Measurements from ENCODE around the gene TFF3. TPM values are rescaled to one million over a fixed set of nuclear protein-coding genes. Genes with fewer than 3 reads are reported as not detected.
"Not testable (repeated sequence)": the region's sequence is repeated elsewhere in the genome, so short reads cannot be mapped to it uniquely, and the experiment has no call there.

The TFF3 gene
- total and polyA plus RNA-seq, 5 experiments from 2014 or later: not detected

DNA sequence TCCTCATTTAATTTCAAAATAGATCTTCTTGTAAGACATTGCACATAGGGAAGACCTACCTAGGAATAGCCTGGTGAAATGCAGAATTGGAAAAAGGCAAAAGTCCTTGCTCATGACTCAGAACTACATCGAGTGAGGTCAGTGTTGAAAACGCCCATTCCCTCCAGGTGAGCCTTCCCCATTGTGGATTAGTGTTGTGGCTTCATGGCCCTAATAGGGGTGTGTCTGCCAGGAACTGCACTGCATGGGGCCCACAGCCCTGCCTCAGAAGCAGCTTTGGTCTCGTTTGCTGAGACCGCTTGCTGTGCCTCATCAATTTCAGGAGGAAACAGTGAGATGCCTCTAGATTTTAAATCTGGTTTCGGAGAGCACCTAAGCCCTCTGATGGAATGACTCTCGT lies 17.0 kb downstream of the TFF3 start:
- ATAC-seq (no peak), DNase-seq (no peak)
- Mint-ChIP-seq H3K36me3 (peaks cover 5 to 36% (median 17%) of the 10 kb centered on the region in 3 donors), H3K27ac (peak overlapping the region in 4 of 10 donors; percentile 29 to 58 (median 39)), H3K27me3 (no peaks in the 10 kb centered on the region), H3K4me1 (peaks cover 3 to 17% (median 10%) of the 10 kb centered on the region in 4 donors), H3K4me3 (no peak overlapping the region), H3K9me3 (no peaks in the 10 kb centered on the region)
- POLR2A ChIA-PET: no interaction called here

DNA sequence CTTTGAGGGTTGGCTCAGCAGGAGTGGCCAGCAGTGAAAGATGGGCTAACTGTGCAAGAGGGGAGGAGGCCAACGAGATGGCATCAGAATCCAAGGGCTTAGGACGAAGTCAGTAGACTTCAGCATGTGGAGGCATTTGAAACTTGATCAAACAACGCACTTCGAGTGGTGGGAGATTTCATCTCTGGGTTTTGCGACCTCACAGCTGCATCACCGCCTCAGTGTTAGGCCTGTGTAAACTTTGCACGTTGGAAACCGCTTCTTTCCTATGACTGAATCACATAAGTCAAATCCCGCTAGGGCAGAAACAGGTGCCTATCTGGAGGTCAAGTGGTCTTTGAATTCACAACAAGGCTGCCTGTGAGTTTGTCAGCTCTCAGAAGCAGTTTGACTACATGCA lies 17.8 kb downstream of the TFF3 start:
- Mint-ChIP-seq H3K9me3 (no peaks in the 10 kb centered on the region), H3K4me1 (peaks cover 3 to 17% (median 10%) of the 10 kb centered on the region in 4 donors), H3K27ac (peak overlapping the region in 2 of 10 donors; percentile 29 to 41), H3K27me3 (no peaks in the 10 kb centered on the region), H3K36me3 (peaks cover 5 to 36% (median 17%) of the 10 kb centered on the region in 3 donors), H3K4me3 (no peak overlapping the region)
- POLR2A ChIA-PET: no interaction called here
- ATAC-seq: no peak
- no peak for DNase-seq

DNA sequence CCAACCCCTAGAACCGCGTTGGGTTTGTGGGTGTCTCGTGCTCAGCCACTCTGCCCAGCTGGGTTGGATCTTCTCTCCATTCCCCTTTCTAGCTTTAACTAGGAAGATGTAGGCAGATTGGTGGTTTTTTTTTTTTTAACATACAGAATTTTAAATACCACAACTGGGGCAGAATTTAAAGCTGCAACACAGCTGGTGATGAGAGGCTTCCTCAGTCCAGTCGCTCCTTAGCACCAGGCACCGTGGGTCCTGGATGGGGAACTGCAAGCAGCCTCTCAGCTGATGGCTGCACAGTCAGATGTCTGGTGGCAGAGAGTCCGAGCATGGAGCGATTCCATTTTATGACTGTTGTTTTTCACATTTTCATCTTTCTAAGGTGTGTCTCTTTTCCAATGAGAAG lies 18.7 kb downstream of the TFF3 start:
- peaks cover 5 to 38% (median 17%) of the 10 kb centered on the region in 3 donors for H3K36me3 Mint-ChIP-seq
- no peak overlapping the region for H3K4me3 Mint-ChIP-seq
- no peaks in the 10 kb centered on the region for H3K9me3 Mint-ChIP-seq
- POLR2A ChIA-PET: interaction anchor here (0.6 to 0.7 kb wide), 2 partner anchors 487 to 665 kb away, joined by 3 read pairs; no protein-coding TSS in a partner anchor
- no peak for ATAC-seq
- H3K27ac Mint-ChIP-seq: peak overlapping the region in 2 of 10 donors; percentile 7 to 41
- H3K27me3 Mint-ChIP-seq: no peaks in the 10 kb centered on the region
- peaks cover 3 to 17% (median 10%) of the 10 kb centered on the region in 4 donors for H3K4me1 Mint-ChIP-seq
- DNase-seq: no peak

DNA sequence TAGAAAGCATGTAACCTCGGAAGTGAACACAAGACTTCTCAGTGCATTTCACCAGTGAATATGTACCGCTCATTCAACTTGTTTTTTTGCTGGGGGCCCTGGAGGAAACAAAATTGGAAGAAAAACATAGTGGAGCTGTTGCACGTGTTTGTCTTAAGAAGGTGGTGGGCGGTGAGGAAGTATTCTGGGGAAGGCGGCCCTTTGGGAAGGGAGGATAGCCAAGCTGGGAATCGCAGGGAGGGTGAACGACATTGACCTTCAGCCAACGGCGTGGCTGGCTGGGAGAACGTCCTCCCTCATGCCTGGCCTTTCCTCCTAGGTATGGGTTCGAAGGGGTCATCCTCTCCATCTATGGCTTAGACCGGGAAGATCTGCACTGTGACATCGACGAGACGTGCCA lies 19.4 kb downstream of the TFF3 start:
- H3K27me3 Mint-ChIP-seq: no peaks in the 10 kb centered on the region
- DNase-seq (no peak), ATAC-seq (no peak)
- POLR2A ChIA-PET: interaction anchor here (0.6 to 0.7 kb wide), 3 partner anchors 144 to 665 kb away, joined by 3 read pairs; no protein-coding TSS in a partner anchor
- H3K27ac Mint-ChIP-seq: peak overlapping the region in 5 of 10 donors; percentile 8 to 73 (median 34)
- H3K36me3 Mint-ChIP-seq: peaks cover 5 to 43% (median 19%) of the 10 kb centered on the region in 3 donors
- no peak overlapping the region for H3K4me3 Mint-ChIP-seq
- peaks cover 3 to 17% (median 10%) of the 10 kb centered on the region in 4 donors for H3K4me1 Mint-ChIP-seq
- no peaks in the 10 kb centered on the region for H3K9me3 Mint-ChIP-seq

DNA sequence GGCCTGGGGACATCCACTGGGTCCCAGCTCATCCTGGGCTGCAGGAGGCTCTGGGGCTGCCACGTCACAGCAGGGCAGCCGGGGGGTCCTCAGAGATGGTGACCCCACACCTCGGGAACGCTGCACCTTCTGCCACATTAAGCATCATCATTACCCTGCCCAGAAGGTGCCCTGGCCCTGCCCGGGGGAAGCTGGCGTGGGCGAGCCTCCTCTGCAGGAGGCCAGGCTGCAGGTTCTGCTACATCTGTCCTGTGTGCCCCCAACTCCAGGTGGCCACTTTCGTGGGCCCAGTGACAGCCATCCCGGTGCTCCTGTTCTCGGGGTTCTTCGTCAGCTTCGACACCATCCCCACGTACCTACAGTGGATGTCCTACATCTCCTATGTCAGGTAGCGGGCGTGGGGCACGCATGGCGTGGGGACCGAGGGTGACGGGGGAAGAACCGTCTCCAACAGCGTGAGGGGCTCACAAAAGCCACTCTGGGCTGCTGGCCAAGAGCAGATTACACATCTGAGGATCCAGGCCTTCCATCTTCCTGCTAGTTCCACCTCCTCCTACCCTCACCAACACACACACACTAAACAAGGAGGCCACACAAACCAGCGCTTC lies 20.8 kb downstream of the TFF3 start:
- peak overlapping the region in 2 of 10 donors; percentile 35 to 73 for H3K27ac Mint-ChIP-seq
- DNase-seq (no peak), ATAC-seq (no peak)
- H3K4me3 Mint-ChIP-seq: no peak overlapping the region
- H3K9me3 Mint-ChIP-seq: no peaks in the 10 kb centered on the region
- peaks cover 5 to 58% (median 23%) of the 10 kb centered on the region in 3 donors for H3K36me3 Mint-ChIP-seq
- POLR2A ChIA-PET: no interaction called here
- peaks cover 2 to 4% (median 3%) of the 10 kb centered on the region in 4 donors for H3K4me1 Mint-ChIP-seq
- H3K27me3 Mint-ChIP-seq: no peaks in the 10 kb centered on the region

DNA sequence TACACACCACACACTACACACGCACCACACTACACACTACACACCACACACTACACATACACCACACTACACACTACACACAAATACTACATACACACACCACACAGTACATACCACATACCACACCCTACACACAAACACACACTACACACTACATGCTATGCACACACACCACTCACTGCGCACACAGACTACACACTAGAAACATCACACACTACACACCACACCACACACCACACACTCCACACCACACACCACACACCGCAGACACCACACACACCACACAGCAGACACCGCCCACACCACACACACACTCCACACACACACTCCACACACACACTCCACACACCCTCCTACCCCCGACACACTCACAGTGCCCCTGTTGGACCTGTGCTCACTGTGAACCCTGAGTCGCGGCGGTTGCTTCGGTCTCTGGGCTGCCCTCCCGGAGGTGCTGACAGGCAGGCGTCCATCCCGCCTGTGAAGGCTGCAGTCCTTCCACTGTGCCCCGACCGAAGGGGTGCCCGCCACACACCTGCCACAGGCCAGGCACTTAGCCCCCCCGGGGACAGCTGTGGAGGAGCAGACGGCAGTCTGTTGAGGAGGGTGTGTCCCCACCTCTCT lies 21.4 kb downstream of the TFF3 start:
- Mint-ChIP-seq H3K36me3 (peaks cover 11 to 64% (median 28%) of the 10 kb centered on the region in 3 donors), H3K27me3 (no peaks in the 10 kb centered on the region), H3K27ac (no peak overlapping the region), H3K4me1 (no peaks in the 10 kb centered on the region), H3K4me3 (no peak overlapping the region), H3K9me3 (no peaks in the 10 kb centered on the region)
- no peak for ATAC-seq
- no peak for DNase-seq
- POLR2A ChIA-PET: no interaction called here

DNA sequence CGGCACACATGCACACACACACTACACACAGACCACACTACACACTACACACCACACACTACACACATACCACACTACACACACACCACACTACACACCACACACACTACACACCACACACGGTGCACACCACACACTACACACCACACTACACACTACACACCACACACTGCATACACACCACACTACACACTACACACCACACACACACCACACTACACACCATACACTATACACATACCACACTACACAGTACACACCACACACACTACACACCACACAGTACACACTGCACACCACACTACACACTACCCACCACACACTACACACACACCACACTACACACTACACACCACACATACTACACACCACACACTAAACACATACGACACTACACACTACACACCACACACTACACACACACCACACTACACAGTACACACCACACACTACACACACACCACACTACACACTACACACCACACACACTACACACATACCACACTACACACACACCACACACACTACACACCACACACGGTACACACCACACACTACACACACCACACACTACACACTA lies 22.6 kb downstream of the TFF3 start:
- peaks cover 12 to 70% (median 31%) of the 10 kb centered on the region in 3 donors for H3K36me3 Mint-ChIP-seq
- ATAC-seq, DNase-seq, H3K4me3 Mint-ChIP-seq, H3K27me3 Mint-ChIP-seq, H3K9me3 Mint-ChIP-seq, POLR2A ChIA-PET, H3K4me1 Mint-ChIP-seq, H3K27ac Mint-ChIP-seq: not testable (repeated sequence)

DNA sequence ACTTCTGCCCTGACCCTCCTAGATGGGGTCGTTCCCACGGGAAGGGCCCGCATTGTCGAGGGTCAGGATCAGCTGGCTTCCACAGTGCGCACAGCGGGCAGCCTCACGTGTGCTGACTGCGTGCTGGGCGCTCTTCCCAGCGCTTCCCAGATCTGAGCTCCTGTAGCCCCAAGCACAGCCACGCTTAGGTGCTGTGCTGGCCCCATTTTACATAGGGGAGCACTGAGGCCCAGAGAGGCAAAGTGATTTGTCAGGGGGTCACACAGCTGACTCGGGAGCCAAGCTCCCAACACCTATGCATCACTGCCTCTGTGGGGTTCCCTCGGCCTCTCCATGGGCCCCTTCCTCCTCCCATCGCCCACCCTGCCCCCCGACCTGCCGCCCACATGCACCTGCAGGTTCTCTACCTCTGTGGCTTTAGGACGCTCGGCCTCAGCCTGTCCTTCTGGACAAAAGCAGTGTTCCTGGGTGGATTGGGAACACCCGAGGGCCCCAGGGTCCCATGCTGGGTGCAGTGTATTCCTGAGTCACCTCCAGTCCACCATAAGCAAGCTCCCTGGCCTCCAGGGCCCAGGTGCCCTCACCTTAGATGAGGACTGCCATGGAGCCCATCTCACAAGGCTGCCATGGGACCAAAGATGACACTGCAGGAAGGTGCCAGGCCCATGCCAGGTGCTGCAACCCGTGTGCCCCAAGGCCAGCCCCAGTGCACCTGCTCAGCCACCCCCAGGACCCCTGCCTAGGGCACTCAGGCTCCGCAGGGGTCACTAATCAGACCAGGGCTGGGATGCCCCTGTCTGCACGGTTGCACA lies 23.3 kb downstream of the TFF3 start:
- Mint-ChIP-seq H3K4me1 (no peaks in the 10 kb centered on the region), H3K36me3 (peaks cover 12 to 69% (median 31%) of the 10 kb centered on the region in 3 donors), H3K27ac (no peak overlapping the region), H3K9me3 (no peaks in the 10 kb centered on the region), H3K27me3 (no peaks in the 10 kb centered on the region), H3K4me3 (no peak overlapping the region)
- peak; percentile 38 to 42 for ATAC-seq
- POLR2A ChIA-PET: no interaction called here
- DNase-seq: no peak

DNA sequence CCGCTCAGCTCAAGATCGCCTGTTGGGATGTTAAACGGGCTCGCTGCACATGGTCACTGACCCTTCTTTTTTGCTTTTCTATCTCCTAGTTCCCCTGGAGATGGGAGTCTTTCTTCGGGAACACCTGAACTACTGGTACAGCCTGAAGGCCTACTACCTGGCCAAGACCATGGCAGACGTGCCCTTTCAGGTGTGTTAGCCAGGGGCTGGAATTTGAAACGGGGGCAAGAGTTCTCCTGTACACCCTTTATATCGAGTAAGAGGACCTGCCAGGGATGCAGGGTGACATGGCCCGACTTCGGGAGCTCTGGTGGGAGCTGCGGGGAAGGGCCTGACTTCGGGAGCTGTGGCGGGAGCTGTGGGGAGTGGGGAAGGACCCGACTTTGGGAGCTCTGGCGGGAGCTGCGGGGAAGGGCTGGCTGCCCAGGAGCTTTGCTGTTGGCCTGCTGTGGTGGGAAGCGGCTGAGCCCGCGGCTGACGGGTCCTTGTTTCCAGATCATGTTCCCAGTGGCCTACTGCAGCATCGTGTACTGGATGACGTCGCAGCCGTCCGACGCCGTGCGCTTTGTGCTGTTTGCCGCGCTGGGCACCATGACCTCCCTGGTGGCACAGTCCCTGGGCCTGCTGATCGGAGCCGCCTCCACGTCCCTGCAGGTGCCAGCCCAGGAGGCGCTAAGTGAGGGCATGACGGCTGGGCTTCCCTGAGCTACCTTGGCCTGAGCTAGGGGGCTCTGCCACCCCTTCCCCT lies 24.0 kb downstream of the TFF3 start:
- Mint-ChIP-seq H3K36me3 (peaks cover 12 to 69% (median 30%) of the 10 kb centered on the region in 3 donors), H3K27ac (peak overlapping the region in 2 of 10 donors; percentile 33 to 84), H3K4me3 (no peak overlapping the region), H3K27me3 (no peaks in the 10 kb centered on the region), H3K9me3 (no peaks in the 10 kb centered on the region), H3K4me1 (peaks cover 0 to 7% (median 0%) of the 10 kb centered on the region in 4 donors)
- peak in 1 of 10 donors; percentile 46 for DNase-seq
- no peak for ATAC-seq
- POLR2A ChIA-PET: no interaction called here

DNA sequence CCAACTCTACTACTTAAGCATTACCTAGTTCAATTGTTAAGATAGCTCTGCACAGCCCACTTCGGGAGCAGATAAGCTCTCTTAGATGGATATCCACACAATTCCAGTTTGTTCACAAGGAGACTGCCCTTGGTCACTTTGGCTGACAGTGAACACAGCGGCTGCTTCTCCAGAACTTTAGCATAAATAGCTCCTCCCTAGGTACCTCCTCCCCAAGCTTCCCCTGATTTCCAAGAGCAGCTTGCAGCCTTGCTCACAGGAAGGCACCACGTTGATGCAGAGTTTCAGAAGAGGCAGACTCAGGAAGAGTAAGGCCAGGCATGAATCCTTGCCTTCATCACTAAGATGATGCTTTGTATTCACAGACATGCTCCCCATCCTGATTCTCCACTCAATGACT lies 24.7 kb downstream of the TFF3 start:
- no peak overlapping the region for H3K4me3 Mint-ChIP-seq
- no peaks in the 10 kb centered on the region for H3K9me3 Mint-ChIP-seq
- POLR2A ChIA-PET: no interaction called here
- no peak for ATAC-seq
- peaks cover 10 to 69% (median 33%) of the 10 kb centered on the region in 3 donors for H3K36me3 Mint-ChIP-seq
- DNase-seq: peak in 1 of 10 donors; percentile 14
- peaks cover 0 to 13% (median 0%) of the 10 kb centered on the region in 4 donors for H3K4me1 Mint-ChIP-seq
- no peaks in the 10 kb centered on the region for H3K27me3 Mint-ChIP-seq
- peak overlapping the region in 4 of 10 donors; percentile 2 to 84 (median 24) for H3K27ac Mint-ChIP-seq

DNA sequence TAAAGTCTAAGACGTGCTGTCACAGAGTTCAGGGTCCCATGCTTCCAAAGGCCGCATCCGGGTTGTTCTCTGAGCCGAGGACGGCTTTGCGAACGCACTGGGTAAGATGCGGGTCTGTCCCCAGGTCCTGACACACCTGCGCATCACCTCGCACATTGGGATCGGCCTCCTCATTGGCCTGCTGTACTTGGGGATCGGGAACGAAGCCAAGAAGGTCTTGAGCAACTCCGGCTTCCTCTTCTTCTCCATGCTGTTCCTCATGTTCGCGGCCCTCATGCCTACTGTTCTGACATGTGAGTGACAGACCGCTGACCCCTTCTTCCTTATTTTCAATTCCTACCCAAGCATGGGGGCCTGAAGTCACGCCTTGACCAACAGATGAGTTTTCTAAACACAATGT lies 25.3 kb downstream of the TFF3 start:
- no peak for DNase-seq
- peak overlapping the region in 6 of 10 donors; percentile 22 to 84 (median 54) for H3K27ac Mint-ChIP-seq

DNA sequence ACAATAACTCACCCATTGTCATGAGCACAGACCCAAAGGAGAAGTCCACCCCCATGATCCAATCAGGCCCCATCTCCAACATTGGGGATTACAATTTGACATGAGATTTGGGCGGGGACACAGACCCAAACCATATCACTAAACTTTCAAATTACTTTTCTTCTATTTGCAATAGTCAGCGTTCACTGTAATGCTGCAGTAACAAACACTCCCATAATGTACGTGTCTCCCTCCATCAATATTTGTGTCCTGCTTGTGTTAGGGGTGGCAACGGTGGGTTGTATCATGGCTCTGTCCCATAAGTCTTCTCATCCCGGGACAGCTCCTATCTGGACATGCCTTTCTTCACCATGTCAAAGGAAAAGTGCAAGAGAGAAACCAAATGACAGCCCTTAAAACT lies 26.2 kb downstream of the TFF3 start:
- no peak for DNase-seq
- H3K9me3 Mint-ChIP-seq: no peaks in the 10 kb centered on the region
- POLR2A ChIA-PET: no interaction called here
- no peak for ATAC-seq
- H3K36me3 Mint-ChIP-seq: peaks cover 7 to 63% (median 28%) of the 10 kb centered on the region in 3 donors
- peaks cover 0 to 13% (median 0%) of the 10 kb centered on the region in 4 donors for H3K4me1 Mint-ChIP-seq
- H3K27ac Mint-ChIP-seq: peak overlapping the region in 3 of 10 donors; percentile 8 to 82 (median 20)
- H3K4me3 Mint-ChIP-seq: no peak overlapping the region
- H3K27me3 Mint-ChIP-seq: no peaks in the 10 kb centered on the region

More for the DNA sequence above, 25.3 kb downstream of the TFF3 start:
- POLR2A ChIA-PET: no interaction called here
- Mint-ChIP-seq H3K9me3 (no peaks in the 10 kb centered on the region), H3K36me3 (peaks cover 7 to 69% (median 29%) of the 10 kb centered on the region in 3 donors), H3K4me3 (no peak overlapping the region), H3K27me3 (no peaks in the 10 kb centered on the region), H3K4me1 (peaks cover 0 to 13% (median 0%) of the 10 kb centered on the region in 4 donors)
- no peak for ATAC-seq
